GM12872 (cell line): Measurements from ENCODE around the gene ALKBH5.

Source experiments
- CTCF ChIP-seq: IDR thresholded peaks from 3 replicates; pipeline ENCODE4 v1.5.1; 2011; ENCODE audit warnings: low read depth, mild to moderate bottlenecking, low read length, moderate library complexity; ENCODE audit not compliant: insufficient read depth

The ALKBH5 gene

DNA sequence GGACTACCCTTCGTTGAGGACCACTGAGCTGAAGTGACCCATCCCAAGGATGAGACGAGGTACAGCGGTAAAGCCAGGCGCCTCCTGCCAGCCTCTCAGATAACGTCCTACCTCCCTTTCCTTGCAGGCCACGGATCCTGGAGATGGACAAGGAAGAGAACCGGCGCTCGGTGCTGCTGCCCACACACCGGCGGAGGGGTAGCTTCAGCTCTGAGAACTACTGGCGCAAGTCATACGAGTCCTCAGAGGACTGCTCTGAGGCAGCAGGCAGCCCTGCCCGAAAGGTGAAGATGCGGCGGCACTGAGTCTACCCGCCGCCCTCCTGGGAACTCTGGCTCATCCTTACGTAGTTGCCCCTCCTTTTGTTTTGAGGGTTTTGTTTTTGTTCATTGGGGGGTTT, 24.5 kb downstream of the ALKBH5 start:
- no peak for TF ChIP-seq CTCF

DNA sequence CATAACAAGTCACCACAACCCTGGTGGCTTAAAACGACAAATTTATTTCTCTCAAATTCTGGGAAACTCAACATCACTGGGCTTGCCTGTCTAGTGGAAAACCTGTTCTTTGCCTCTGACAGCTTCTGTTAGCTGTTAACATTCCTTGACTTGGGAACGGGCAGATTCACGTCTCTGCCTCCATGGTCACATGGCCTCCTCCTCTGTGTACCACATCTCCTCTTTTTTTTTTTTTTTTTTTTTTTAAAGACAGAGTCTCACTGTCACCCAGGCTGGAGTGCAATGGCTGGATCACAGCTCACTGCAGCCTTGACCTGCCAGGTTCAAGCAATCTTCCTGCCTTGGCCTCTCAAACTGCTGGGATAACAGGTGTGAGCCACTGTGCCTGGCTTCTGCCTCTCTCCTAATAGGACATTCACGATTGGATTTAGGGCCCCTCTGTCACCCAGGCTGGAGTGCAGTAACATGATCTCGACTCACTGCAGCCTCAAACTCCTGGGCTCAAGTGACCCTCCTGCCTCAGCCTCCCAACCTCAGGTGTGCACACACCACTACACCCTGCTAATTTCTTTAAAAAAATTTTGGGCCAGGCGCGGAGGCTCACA, 30.1 kb downstream of the ALKBH5 start:
- no peak for TF ChIP-seq CTCF

GRCh38 chr17:18217412-18218015, 33.9 kb downstream of the ALKBH5 start:
- peak; percentile 99 for TF ChIP-seq CTCF

- no peak for TF ChIP-seq CTCF
Observed at GRCh38 chr17:18218756-18219415, 35.3 kb downstream of the ALKBH5 start.

DNA sequence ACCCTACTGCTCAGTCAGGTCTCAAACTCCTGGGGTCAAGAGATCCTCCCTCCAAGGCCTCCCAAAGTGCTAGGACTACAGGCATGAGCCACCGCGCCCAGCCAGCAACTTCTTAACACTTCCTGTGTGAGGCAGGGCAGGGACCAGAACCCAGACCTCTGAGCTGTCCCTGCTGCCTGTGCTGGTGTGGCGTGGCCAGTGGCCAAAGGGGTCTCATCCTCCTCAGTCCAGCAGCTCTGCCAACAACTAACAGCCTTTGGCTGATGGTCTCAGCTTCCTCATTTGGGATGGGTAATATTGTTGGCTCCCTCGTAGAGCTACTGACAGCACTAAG, 40.4 kb downstream of the ALKBH5 start:
- no peak for TF ChIP-seq CTCF

DNA sequence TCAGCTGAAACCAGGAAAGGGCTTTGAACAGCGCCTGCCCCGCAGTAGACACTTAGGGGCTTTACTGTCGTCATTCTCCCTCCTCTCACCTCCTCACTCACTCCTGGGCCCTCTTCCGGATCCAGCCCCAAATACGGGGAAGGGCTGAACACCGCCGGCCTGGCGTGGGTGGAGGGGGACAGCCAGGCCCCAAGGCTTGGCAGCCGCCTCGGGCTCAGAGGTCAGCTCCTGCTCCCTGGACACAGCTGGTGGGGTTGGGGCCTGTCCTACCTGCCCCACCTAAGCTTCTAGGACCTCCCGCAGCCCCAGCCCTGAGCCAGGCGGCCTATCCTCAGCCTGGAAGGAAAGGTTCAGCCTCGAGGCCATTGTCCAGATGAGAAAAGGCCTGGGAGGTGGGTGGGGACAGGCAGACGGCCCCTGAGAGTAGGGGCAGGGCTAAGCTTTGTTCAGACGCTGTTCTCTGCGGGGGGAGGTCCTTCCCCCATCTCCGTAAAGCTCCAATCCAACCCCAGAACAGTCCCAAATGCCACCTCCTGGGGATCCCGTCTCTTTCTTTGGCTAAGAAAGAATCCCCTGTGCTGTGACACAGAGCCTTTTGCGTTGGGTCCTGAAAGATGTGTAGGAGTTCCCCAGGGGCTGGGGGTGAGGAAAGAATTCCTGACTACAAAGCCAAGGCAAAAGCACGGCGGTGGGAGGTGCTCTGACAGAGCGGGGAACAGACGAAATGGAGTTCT, 40.9 kb downstream of the ALKBH5 start:
- TF ChIP-seq CTCF, result no peak

DNA sequence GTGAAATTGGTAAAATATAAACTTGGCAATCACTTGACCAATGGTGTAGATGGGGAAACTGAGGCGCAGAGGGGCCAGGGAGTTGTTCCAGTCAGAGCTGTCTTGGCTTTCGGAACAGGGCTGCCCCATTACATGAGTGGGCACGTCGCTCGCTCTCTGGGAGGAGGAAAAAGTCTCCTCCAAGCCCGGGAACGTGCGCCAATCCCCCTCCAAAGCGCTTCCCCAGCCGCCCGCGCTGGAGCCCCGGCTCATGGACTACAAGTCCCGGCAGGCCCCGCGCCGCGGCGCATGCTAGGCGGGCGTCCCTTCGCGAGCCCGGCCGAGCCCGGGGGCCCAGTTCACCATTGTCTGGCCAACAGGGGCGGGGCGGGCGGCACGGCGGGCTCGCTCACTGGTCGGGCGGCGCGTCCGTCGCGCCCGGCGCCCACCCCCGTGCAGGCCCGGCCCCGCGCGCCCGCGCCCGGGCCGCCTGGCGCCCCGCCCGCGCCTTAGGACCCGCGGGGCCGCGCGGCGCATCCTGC, 41.6 kb downstream of the ALKBH5 start, which contains the start of gene LLGL1:
LLGL1 (plus strand) TSS at position 515 of the 521 bp plus-strand sequence. CDS start 48 bp downstream, outside the sequence.
- TF ChIP-seq CTCF, result no peak
